D721Med (cell line): ENCODE measurements around the gene RHOV.

Experiments used
- DNase-seq: peaks from one replicate; pipeline ENCODE4 v3.0.0; 2011; ENCODE audit warnings: low spot score; ENCODE audit not compliant: insufficient read length
- FAIRE-seq: peaks from 2 replicates; lab custom pipeline; 2011; peaks lifted over from hg19 to GRCh38; lab: Jason Lieb, UNC
- TF ChIP-seq, protein P1 (sequence below): IDR thresholded peaks from 2 replicates; pipeline ENCODE4 v1.5.1; 2012; ENCODE audit warnings: mild to moderate bottlenecking, control low read depth; ENCODE audit not compliant: insufficient read depth; ENCODE audit errors: missing control alignments

The RHOV gene, protein sequence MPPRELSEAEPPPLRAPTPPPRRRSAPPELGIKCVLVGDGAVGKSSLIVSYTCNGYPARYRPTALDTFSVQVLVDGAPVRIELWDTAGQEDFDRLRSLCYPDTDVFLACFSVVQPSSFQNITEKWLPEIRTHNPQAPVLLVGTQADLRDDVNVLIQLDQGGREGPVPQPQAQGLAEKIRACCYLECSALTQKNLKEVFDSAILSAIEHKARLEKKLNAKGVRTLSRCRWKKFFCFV

DNA sequence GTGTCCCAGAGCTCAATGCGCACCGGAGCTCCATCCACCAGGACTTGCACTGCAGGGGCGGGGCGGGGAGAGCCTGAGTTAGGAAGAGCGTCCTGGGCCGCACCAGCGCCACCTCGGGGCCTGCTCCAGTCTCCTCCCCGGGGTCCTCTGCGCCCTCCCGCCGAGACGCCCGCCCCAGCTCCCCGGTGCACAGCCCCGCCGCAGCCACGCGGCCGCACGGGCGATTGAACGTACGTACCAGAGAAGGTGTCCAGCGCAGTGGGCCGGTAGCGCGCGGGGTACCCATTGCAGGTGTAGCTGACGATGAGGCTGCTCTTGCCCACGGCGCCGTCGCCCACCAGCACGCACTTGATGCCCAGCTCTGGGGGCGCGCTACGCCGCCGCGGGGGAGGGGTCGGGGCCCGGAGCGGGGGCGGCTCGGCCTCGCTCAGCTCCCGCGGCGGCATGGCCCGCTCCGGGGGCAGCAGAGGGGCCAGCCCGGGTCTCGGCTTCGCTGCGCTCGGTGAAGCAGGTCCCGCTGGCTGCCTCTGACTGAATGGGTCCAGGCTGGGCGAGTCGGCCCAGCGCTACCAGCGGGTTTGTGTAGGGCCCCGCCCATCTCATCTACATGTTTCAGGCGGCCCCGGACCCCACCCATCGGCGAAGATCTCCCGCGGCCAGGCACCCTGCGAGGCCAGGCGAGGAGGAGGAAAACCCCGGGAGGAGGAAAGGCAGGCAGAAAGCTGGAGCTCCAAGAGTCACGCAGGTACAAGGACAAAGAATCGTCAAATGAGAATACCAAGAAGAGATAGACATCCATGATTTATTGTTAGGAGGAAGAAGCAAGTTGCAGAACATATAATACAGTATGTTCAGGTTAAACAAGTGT, at the start of gene RHOV:
RHOV (minus strand) TSS at position 541 of the 868 bp plus-strand sequence; CDS start at position 446, 95 bp downstream.
- TF ChIP-seq, protein P1, sequence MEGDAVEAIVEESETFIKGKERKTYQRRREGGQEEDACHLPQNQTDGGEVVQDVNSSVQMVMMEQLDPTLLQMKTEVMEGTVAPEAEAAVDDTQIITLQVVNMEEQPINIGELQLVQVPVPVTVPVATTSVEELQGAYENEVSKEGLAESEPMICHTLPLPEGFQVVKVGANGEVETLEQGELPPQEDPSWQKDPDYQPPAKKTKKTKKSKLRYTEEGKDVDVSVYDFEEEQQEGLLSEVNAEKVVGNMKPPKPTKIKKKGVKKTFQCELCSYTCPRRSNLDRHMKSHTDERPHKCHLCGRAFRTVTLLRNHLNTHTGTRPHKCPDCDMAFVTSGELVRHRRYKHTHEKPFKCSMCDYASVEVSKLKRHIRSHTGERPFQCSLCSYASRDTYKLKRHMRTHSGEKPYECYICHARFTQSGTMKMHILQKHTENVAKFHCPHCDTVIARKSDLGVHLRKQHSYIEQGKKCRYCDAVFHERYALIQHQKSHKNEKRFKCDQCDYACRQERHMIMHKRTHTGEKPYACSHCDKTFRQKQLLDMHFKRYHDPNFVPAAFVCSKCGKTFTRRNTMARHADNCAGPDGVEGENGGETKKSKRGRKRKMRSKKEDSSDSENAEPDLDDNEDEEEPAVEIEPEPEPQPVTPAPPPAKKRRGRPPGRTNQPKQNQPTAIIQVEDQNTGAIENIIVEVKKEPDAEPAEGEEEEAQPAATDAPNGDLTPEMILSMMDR: peak; percentile 35
- FAIRE-seq: no peak
- DNase-seq: peak; percentile 87

DNA sequence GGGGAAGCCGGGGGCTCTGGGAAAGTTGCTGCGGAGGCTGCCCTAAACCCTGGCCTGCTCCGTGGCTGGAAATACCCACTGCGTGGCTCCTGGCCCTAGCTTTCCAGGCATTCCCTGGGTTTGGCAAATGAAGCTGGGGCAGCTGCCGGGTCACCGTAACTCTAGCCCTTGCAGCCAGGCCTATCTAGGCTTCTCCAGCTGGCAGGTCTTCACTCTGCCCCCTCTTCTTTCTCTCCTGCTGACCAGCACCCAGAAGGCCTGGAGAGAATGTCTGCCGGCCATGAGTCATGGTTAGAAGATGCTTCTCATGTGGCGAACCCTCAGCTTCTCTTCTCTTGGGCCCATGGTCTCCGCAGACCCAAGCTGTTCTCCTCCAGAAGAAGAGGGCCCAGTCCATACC, 49.5 kb upstream of the RHOV start:
- no peak for FAIRE-seq
- TF ChIP-seq, protein P1: no peak
- no peak for DNase-seq

DNA sequence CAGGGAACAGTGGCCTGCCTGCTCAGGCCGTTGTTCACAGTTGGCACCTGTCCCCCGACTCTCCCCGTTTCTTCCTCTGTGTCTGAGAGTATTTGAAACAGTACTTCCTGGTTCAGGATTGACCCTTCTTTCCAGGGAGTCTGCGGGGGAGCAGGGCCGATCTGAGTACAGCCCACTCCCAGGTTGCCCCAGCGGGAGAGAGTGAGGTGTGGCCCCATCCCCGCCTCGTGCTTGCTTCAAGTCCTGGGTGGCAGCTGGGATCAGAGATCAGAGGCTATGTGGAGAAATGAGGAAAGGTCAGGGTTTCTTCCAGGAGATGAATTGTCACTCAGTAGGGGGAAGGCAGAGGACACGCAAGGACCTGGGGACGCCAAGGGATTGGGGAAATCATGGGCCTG, 48.6 kb upstream of the RHOV start:
- FAIRE-seq (no peak), DNase-seq (no peak)

DNA sequence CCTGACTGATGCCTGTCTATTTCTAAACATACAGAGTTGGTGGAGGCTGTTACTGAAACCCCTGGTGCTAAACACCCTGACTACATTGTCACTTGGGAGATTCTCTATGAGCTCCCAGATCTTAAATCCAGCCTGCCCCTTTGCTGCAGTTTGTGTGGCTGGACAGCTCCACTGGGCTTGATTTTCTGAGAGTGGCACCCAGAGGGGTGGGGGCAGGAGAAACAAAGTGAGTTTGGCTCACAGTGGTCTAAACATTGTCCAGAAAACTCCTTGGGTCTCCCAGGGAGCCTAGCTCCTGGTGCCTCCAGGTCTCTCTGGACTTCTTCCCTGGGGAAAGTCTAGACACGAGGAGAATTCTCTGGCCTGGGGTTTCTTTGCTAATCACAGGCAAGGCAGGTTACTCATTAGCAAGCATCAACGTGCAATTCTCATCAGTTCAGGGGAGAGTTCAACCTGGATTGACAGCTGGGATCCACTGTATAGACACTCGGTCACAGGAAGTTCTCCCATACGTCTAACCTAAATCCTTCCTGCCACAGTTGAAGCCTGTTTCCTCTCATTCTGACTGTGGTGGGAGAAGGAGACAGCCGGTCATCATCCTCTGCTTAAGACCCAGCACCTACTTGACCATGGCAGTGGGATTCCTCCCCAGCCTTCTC, 48.0 kb upstream of the RHOV start:
- no peak for FAIRE-seq
- TF ChIP-seq, protein P1: no peak
- DNase-seq: no peak

More for the DNA sequence above, 48.6 kb upstream of the RHOV start:
- TF ChIP-seq, protein P1: no peak

DNA sequence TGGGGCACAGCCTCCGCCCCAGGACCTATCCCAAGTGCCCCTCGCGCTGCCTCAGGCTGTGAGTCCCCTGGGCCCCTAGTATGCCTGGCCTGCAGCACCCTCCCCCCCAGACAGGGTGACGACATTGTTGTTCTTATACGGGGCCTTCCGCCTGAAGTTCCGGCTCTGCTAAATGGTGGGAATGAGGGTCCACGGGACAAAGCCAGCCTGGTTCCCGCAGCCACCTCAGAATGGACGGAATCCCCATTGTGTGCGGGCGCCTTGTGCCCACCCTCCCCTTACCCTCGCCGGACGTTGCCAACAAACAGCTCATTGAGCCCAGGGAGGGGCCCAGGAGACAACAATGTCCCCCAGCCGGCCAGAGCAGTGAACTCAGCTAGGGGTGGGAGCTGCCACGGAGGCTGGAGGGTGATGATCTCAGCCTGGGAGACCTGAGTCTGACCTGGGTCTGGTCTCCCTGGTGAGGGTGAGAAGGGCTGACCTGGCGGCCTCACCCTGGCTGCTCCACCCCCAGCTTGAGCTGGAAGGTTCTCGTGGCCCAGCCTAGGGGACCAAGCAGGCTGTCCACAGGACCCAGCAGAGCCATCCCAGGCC, 44.9 kb upstream of the RHOV start:
- TF ChIP-seq, protein P1: no peak
- FAIRE-seq: no peak
- no peak for DNase-seq

DNA sequence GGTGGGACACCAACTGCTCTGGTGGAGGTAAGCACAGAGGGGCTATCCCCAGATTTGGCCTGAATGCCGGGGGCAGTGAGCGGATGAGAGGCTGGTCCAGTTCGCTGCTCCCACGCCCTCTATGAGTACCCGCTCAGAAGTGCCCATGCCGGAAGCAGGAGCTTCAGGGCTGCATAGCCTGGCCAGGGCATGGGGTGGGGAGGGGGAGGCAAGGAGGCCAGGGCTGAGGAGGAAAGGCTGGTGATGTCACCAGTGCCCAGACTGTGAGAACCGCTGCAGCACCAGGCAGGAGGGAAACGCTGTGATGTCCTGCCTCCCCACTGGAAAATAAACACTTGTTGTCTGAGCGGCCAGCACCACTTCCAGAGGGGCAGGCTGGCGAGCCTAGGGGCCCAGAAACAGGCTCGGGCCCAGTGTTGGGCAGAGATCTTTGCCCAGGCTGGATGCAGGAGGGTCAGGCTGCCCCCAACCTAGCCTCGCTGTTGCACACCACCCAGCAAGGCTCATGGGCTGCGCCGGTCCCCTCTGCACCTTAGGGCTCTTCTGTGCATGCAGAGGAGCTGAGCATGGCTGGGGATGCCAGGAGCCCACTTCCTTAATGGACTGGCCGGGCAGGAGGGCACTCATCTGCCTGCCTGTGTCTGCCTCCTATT, 44.2 kb upstream of the RHOV start:
- FAIRE-seq (no peak), DNase-seq (no peak)
- TF ChIP-seq, protein P1: no peak
